Epithelial cell of esophagus (primary cell): Measurements from ENCODE around the gene FAM110A.
A peak's percentile ranks its signal among the peaks of the same experiment; 100 is the strongest.
"Not testable (repeated sequence)": the region's sequence is repeated elsewhere in the genome, so short reads cannot be mapped to it uniquely, and the experiment has no call there.

ENCODE experiments used
- DNase-seq: peaks from one replicate; pipeline ENCODE4 v3.0.0; 2010; ENCODE audit warnings: low read depth
- H3K4me3 ChIP-seq: 2 replicates; pipeline ENCODE4 v1.5.1; 2011; ENCODE audit warnings: mild to moderate bottlenecking, low read length, control low read depth
- CTCF ChIP-seq: IDR thresholded peaks from 2 replicates; pipeline ENCODE4 v1.5.1; 2011; ENCODE audit warnings: low read depth, mild to moderate bottlenecking, low read length, control low read depth, inconsistent platforms; ENCODE audit not compliant: insufficient read depth; ENCODE audit errors: missing control alignments

Gene FAM110A

GRCh38 chr20:805713-806112 lies 27.8 kb upstream of the FAM110A start:
- no peak overlapping the region for H3K4me3 ChIP-seq
- no peak for TF ChIP-seq CTCF
- DNase-seq = no peak

- not testable (repeated sequence) for H3K4me3 ChIP-seq, DNase-seq
Measured at GRCh38 chr20:811776-812434, 21.6 kb upstream of the FAM110A start.

GRCh38 chr20:812435-812814 lies 21.1 kb upstream of the FAM110A start:
- not testable (repeated sequence) for DNase-seq, H3K4me3 ChIP-seq

GRCh38 chr20:813390-813789 lies 20.1 kb upstream of the FAM110A start:
- TF ChIP-seq CTCF = no peak
- H3K4me3 ChIP-seq = no peak overlapping the region
- no peak for DNase-seq

- DNase-seq = no peak
- H3K4me3 ChIP-seq = no peak overlapping the region
- no peak for TF ChIP-seq CTCF
Measured at GRCh38 chr20:815226-815625, 18.3 kb upstream of the FAM110A start.

GRCh38 chr20:815914-816606 lies 17.5 kb upstream of the FAM110A start:
- H3K4me3 ChIP-seq = no peak overlapping the region
- peak; percentile 60 for DNase-seq
- peak; percentile 98 for TF ChIP-seq CTCF

- DNase-seq = peak; percentile 50
Measured at GRCh38 chr20:818001-818664, 15.4 kb upstream of the FAM110A start.

More at GRCh38 chr20:818001-818664, 15.4 kb upstream of the FAM110A start:
- no peak for TF ChIP-seq CTCF
- no peak overlapping the region for H3K4me3 ChIP-seq
